Chondrocyte (in vitro differentiated cells): ENCODE data around the gene LRIG3. TPM values are rescaled to one million over a fixed set of nuclear protein-coding genes. Genes with fewer than 3 reads are reported as not detected.

Experiments
- DNase-seq: peaks from one replicate; pipeline ENCODE4 v3.0.0; 2021; ENCODE audit warnings: mixed read lengths, low spot score
- H3K27ac Mint-ChIP-seq: one replicate; pipeline ENCODE4 v1.8.0; 2021; ENCODE audit warnings: mild to moderate bottlenecking, moderate library complexity, mixed read lengths; ENCODE audit not compliant: unreplicated experiment
- H3K27me3 Mint-ChIP-seq: 2 replicates; pipeline ENCODE4 v1.8.0; 2021; ENCODE audit warnings: low read depth, mixed read lengths
- H3K36me3 Mint-ChIP-seq: 2 replicates; pipeline ENCODE4 v1.8.0; 2021; ENCODE audit warnings: low read depth, mixed read lengths
- H3K4me1 Mint-ChIP-seq: 2 replicates; pipeline ENCODE4 v1.8.0; 2021; ENCODE audit warnings: low read depth, mild to moderate bottlenecking, mixed read lengths
- H3K4me3 Mint-ChIP-seq: one replicate; pipeline ENCODE4 v1.8.0; 2021; ENCODE audit warnings: mild to moderate bottlenecking, moderate library complexity, mixed read lengths; ENCODE audit not compliant: unreplicated experiment
- H3K9me3 Mint-ChIP-seq: 2 replicates; pipeline ENCODE4 v1.8.0; 2021; ENCODE audit warnings: low read depth, mixed read lengths
- CTCF ChIP-seq: fragments of 200-600 bp; sonication (generic); IDR thresholded peaks from 2 replicates; pipeline ENCODE4 v1.5.0; 2021; ENCODE audit warnings: antibody characterized with exemption, mild to moderate bottlenecking, moderate library complexity
- long read RNA-seq: library from polyadenylated mRNA; stranded (forward); transcript quantifications from one replicate; pipeline ENCODE4 v2.0.0, GENCODE V29; 2021
- total RNA-seq: library from RNA; stranded (reverse); gene quantifications from 3 replicates; pipeline ENCODE4 v1.2.1, GENCODE V29; 2021

The LRIG3 gene, protein sequence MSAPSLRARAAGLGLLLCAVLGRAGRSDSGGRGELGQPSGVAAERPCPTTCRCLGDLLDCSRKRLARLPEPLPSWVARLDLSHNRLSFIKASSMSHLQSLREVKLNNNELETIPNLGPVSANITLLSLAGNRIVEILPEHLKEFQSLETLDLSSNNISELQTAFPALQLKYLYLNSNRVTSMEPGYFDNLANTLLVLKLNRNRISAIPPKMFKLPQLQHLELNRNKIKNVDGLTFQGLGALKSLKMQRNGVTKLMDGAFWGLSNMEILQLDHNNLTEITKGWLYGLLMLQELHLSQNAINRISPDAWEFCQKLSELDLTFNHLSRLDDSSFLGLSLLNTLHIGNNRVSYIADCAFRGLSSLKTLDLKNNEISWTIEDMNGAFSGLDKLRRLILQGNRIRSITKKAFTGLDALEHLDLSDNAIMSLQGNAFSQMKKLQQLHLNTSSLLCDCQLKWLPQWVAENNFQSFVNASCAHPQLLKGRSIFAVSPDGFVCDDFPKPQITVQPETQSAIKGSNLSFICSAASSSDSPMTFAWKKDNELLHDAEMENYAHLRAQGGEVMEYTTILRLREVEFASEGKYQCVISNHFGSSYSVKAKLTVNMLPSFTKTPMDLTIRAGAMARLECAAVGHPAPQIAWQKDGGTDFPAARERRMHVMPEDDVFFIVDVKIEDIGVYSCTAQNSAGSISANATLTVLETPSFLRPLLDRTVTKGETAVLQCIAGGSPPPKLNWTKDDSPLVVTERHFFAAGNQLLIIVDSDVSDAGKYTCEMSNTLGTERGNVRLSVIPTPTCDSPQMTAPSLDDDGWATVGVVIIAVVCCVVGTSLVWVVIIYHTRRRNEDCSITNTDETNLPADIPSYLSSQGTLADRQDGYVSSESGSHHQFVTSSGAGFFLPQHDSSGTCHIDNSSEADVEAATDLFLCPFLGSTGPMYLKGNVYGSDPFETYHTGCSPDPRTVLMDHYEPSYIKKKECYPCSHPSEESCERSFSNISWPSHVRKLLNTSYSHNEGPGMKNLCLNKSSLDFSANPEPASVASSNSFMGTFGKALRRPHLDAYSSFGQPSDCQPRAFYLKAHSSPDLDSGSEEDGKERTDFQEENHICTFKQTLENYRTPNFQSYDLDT
- total RNA-seq: 80.4 to 207 TPM (median 85.8 TPM) in 3 replicates
- long read RNA-seq, full-length matches to known transcripts: 81 of 98 reads
- long read RNA-seq, partial matches to known transcripts: 6 of 98 reads
- long read RNA-seq, other reads (novel, unspliced or antisense): 11 of 98 reads

DNA sequence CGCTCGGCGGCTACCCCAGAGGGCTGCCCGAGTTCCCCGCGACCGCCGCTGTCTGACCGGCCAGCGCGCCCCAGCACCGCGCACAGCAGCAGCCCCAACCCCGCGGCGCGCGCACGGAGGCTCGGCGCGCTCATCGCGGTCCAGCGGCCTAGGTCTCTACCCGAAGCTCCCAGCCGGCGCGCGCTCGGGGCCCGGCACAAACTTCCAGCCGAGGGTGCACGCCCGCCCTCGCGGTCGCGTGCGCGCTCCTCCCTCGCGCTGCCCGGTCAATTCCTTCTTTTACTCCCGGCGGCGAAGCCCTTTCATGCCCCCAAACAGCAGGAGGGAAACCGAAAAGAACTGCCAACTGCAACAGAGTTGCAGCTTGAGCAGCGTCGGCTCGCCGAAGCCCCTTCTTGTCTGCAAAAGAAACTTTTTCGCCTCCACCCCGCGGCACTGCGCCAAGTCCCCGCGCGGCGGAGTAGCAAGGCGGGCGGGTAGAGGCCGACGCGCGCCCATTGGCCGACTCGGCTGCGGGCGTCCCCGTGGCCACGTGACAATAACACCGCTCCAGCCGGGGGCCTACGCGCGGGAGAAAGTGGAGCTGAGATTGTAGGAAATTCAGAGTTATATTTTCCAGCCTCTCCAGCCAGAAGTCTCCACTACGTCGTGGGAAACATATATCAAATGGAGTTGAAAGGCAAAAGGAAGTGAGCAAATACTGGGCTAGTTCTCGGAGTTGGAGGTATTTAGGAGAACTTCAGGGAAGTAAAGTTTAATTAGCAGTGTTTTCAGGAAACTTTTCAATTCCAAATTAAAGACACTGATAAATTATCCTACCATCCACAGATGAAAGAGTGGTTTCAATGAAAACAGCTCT is at the start of gene LRIG3:
LRIG3 (minus strand) TSS at position 403 of the 859 bp plus-strand sequence; CDS start at position 134, 269 bp downstream.
- H3K4me3 Mint-ChIP-seq: peak within 1 kb of the TSS; percentile 92
- peak; percentile 99 for DNase-seq
- H3K27ac Mint-ChIP-seq: peak within 1 kb of the TSS; percentile 98
- TF ChIP-seq CTCF: peak; percentile 52
- H3K9me3 Mint-ChIP-seq: no peaks in the 10 kb centered on the region
- H3K36me3 Mint-ChIP-seq: peaks cover 14% of the 10 kb centered on the region
- peaks cover 45% of the 10 kb centered on the region for H3K4me1 Mint-ChIP-seq
- no peaks in the 10 kb centered on the region for H3K27me3 Mint-ChIP-seq

DNA sequence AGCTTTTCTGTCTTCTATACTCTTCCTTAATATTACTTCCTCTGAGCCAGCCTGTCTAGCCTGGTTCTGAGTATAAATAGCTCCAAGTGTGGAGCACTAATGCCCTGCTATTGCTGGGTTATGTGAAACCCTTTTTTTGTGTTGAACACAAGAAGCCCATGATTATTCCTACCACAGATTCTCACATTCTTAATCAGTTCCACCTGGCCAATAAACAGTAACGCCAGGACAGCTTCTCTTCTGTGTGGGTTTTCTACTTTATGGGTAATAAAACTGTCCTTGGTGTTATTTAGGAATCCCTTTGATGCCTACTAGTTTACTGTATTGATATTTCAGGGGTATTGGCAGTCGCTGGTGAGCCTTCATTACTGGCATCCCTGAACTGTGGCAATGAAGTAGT is 48.9 kb upstream of the LRIG3 start:
- Mint-ChIP-seq H3K9me3 (peaks cover 2% of the 10 kb centered on the region), H3K4me3 (no peak overlapping the region), H3K27me3 (no peaks in the 10 kb centered on the region), H3K27ac (no peak overlapping the region), H3K4me1 (peaks cover 22% of the 10 kb centered on the region), H3K36me3 (no peaks in the 10 kb centered on the region)
- TF ChIP-seq CTCF: no peak
- DNase-seq: no peak

GRCh38 chr12:58967561-58967960 is 47.3 kb upstream of the LRIG3 start:
- Mint-ChIP-seq H3K4me1 (peaks cover 22% of the 10 kb centered on the region), H3K27me3 (no peaks in the 10 kb centered on the region), H3K27ac (no peak overlapping the region), H3K9me3 (peaks cover 2% of the 10 kb centered on the region), H3K4me3 (no peak overlapping the region), H3K36me3 (no peaks in the 10 kb centered on the region)
- TF ChIP-seq CTCF: no peak
- DNase-seq: no peak

- no peaks in the 10 kb centered on the region for H3K36me3 Mint-ChIP-seq
- TF ChIP-seq CTCF: no peak
- H3K27ac Mint-ChIP-seq: no peak overlapping the region
- H3K4me1 Mint-ChIP-seq: peaks cover 26% of the 10 kb centered on the region
- H3K9me3 Mint-ChIP-seq: peaks cover 2% of the 10 kb centered on the region
- H3K4me3 Mint-ChIP-seq: no peak overlapping the region
- H3K27me3 Mint-ChIP-seq: no peaks in the 10 kb centered on the region
- DNase-seq: no peak
These were observed 46.6 kb upstream of the LRIG3 start for GRCh38 chr12:58966939-58967338.
